NT2/D1 (cell line): ENCODE data around the gene TEX10.
"Not testable (repeated sequence)": the region's sequence is repeated elsewhere in the genome, so short reads cannot be mapped to it uniquely, and the experiment has no call there.

Experiments used
- SUZ12 ChIP-seq: IDR thresholded peaks from 2 replicates; pipeline ENCODE4 v1.6.1; 2011; ENCODE audit not compliant: insufficient read length, insufficient read depth; ENCODE audit errors: extremely low read depth
- YY1 ChIP-seq: IDR thresholded peaks from 2 replicates; pipeline ENCODE4 v1.6.1; 2011; ENCODE audit not compliant: insufficient read length, insufficient read depth
- ZNF274 ChIP-seq: IDR thresholded peaks from 2 replicates; pipeline ENCODE4 v1.6.1; 2011; ENCODE audit warnings: mild to moderate bottlenecking, low read depth, low read length

- not testable (repeated sequence) for TF ChIP-seq ZNF274, SUZ12, YY1
These were observed 14.0 kb downstream of the TEX10 start for GRCh38 chr9:100338736-100339135.
